Neural cell (in vitro differentiated cells): Measurements from ENCODE around the gene IL17RD. TPM values are rescaled to one million over a fixed set of nuclear protein-coding genes. Genes with fewer than 3 reads are reported as not detected.

Experiments used
- H2AFZ ChIP-seq: fragments of 200-600, 300-800 bp; sonication (generic), shearing (Covaris generic); 2 replicates; pipeline ENCODE4 v1.6.0; 2014; ENCODE audit warnings: low read depth, mild to moderate bottlenecking, antibody characterized with exemption, low read length, moderate library complexity
- H3F3A ChIP-seq: fragments of 200-600 bp; shearing (Covaris generic); 2 replicates; pipeline ENCODE4 v1.6.1; 2016; ENCODE audit warnings: mild to moderate bottlenecking, moderate library complexity, mixed read lengths, antibody characterized with exemption, low read length; ENCODE audit not compliant: insufficient read depth, poor library complexity, severe bottlenecking
- H3K27ac ChIP-seq: fragments of 200-600, 300-800 bp; sonication (generic), shearing (Covaris generic); 2 replicates; pipeline ENCODE4 v1.5.1; 2014; ENCODE audit warnings: mild to moderate bottlenecking, low read length, moderate library complexity
- H3K27me3 ChIP-seq: fragments of 300-800, 200-600 bp; sonication (generic), shearing (Covaris generic); 2 replicates; pipeline ENCODE4 v1.6.0; 2014; ENCODE audit warnings: mild to moderate bottlenecking, low read depth, low read length, moderate library complexity; ENCODE audit not compliant: insufficient read depth
- H3K36me3 ChIP-seq: fragments of 300-800, 200-600 bp; sonication (generic), shearing (Covaris generic); 2 replicates; pipeline ENCODE4 v1.5.1; 2014; ENCODE audit warnings: mild to moderate bottlenecking, antibody characterized with exemption, low read length, moderate library complexity; ENCODE audit not compliant: insufficient read depth
- H3K4me2 ChIP-seq: fragments of 300-800, 200-600 bp; sonication (generic), shearing (Covaris generic); 2 replicates; pipeline ENCODE4 v1.6.0; 2014; ENCODE audit warnings: mild to moderate bottlenecking, low read length
- H3K4me3 ChIP-seq: fragments of 300-800, 200-600 bp; sonication (generic), shearing (Covaris generic); 2 replicates; pipeline ENCODE4 v1.5.1; 2014; ENCODE audit warnings: mild to moderate bottlenecking, low read length, moderate library complexity
- H3K79me2 ChIP-seq: fragments of 200-600 bp; shearing (Covaris generic); replicated peaks from 2 replicates; pipeline ENCODE4 v1.6.0; 2014; ENCODE audit warnings: mild to moderate bottlenecking, low read length, moderate library complexity; ENCODE audit not compliant: insufficient read depth
- H3K9ac ChIP-seq: fragments of 300-800, 200-600 bp; sonication (generic), shearing (Covaris generic); 2 replicates; pipeline ENCODE4 v1.6.1; 2016; ENCODE audit warnings: mild to moderate bottlenecking, low read length, mixed read lengths
- H3K9me2 ChIP-seq: fragments of 200-600 bp; shearing (Covaris generic); 2 replicates; pipeline ENCODE4 v1.6.1; 2016; ENCODE audit warnings: mild to moderate bottlenecking, low read length, mixed read lengths; ENCODE audit not compliant: insufficient read depth
- H3K9me3 ChIP-seq: fragments of 200-600, 300-800 bp; sonication (generic), shearing (Covaris generic); 2 replicates; pipeline ENCODE4 v1.6.1; 2016; ENCODE audit warnings: mild to moderate bottlenecking, mixed run types, low read length, moderate library complexity, mixed read lengths
- H4K20me1 ChIP-seq: fragments of 200-600 bp; shearing (Covaris generic); 2 replicates; pipeline ENCODE4 v1.6.1; 2016; ENCODE audit warnings: mild to moderate bottlenecking, mixed run types; ENCODE audit not compliant: insufficient read depth
- MXI1 ChIP-seq: fragments of 450-650 bp; conservative IDR thresholded peaks from 2 replicates; pipeline ENCODE4 v1.6.1; 2014; ENCODE audit warnings: antibody characterized with exemption, mild to moderate bottlenecking; ENCODE audit not compliant: poor library complexity, severe bottlenecking
- POLR2AphosphoS5 ChIP-seq: IDR thresholded peaks from 2 replicates; pipeline ENCODE4 v1.6.1; 2012
- RAD21 ChIP-seq: fragments of 450-650 bp; conservative IDR thresholded peaks from 2 replicates; pipeline ENCODE4 v1.6.1; 2014; ENCODE audit warnings: antibody characterized with exemption, mild to moderate bottlenecking, moderate library complexity
- SMC3 ChIP-seq: fragments of 450-650 bp; conservative IDR thresholded peaks from 2 replicates; pipeline ENCODE4 v1.6.1; 2014; ENCODE audit warnings: antibody characterized with exemption, mild to moderate bottlenecking, moderate library complexity; ENCODE audit not compliant: poor library complexity
- polyA plus RNA-seq: library from polyadenylated mRNA; depleted of rRNA; stranded (reverse); fragments of >200 nt; gene quantifications from 2 replicates; pipeline ENCODE4 v1.2.3, GENCODE V29; 2014
- TF ChIP-seq, protein P1 (sequence below): fragments of 450-650 bp; IDR thresholded peaks from 2 replicates; pipeline ENCODE4 v1.5.1; 2014; ENCODE audit warnings: antibody characterized with exemption, mild to moderate bottlenecking, moderate library complexity; ENCODE audit not compliant: poor library complexity, severe bottlenecking
- TF ChIP-seq, protein P2 (sequence below): IDR thresholded peaks from 2 replicates; pipeline ENCODE4 v1.6.1; 2012; ENCODE audit warnings: borderline replicate concordance

The IL17RD gene
- polyA plus RNA-seq, 1 donor from 2014 or later: 14.8 TPM

GRCh38 chr3:57093971-57094535, 71.1 kb downstream of the IL17RD start:
- Histone ChIP-seq H3K4me2 (no peak overlapping the region), H3K27me3 (no peaks in the 10 kb centered on the region), H2AFZ (no peak overlapping the region), H3K79me2 (no peaks in the 10 kb centered on the region), H3K4me3 (no peak overlapping the region), H4K20me1 (no peaks in the 10 kb centered on the region), H3K9me2 (no peaks in the 10 kb centered on the region), H3K9me3 (no peaks in the 10 kb centered on the region), H3F3A (no peaks in the 10 kb centered on the region), H3K36me3 (no peaks in the 10 kb centered on the region), H3K27ac (no peak overlapping the region), H3K9ac (no peak overlapping the region)
- no peak for TF ChIP-seq POLR2AphosphoS5
- TF ChIP-seq, protein P1, sequence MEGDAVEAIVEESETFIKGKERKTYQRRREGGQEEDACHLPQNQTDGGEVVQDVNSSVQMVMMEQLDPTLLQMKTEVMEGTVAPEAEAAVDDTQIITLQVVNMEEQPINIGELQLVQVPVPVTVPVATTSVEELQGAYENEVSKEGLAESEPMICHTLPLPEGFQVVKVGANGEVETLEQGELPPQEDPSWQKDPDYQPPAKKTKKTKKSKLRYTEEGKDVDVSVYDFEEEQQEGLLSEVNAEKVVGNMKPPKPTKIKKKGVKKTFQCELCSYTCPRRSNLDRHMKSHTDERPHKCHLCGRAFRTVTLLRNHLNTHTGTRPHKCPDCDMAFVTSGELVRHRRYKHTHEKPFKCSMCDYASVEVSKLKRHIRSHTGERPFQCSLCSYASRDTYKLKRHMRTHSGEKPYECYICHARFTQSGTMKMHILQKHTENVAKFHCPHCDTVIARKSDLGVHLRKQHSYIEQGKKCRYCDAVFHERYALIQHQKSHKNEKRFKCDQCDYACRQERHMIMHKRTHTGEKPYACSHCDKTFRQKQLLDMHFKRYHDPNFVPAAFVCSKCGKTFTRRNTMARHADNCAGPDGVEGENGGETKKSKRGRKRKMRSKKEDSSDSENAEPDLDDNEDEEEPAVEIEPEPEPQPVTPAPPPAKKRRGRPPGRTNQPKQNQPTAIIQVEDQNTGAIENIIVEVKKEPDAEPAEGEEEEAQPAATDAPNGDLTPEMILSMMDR: no peak
- TF ChIP-seq MXI1: no peak
- TF ChIP-seq, protein P2, sequence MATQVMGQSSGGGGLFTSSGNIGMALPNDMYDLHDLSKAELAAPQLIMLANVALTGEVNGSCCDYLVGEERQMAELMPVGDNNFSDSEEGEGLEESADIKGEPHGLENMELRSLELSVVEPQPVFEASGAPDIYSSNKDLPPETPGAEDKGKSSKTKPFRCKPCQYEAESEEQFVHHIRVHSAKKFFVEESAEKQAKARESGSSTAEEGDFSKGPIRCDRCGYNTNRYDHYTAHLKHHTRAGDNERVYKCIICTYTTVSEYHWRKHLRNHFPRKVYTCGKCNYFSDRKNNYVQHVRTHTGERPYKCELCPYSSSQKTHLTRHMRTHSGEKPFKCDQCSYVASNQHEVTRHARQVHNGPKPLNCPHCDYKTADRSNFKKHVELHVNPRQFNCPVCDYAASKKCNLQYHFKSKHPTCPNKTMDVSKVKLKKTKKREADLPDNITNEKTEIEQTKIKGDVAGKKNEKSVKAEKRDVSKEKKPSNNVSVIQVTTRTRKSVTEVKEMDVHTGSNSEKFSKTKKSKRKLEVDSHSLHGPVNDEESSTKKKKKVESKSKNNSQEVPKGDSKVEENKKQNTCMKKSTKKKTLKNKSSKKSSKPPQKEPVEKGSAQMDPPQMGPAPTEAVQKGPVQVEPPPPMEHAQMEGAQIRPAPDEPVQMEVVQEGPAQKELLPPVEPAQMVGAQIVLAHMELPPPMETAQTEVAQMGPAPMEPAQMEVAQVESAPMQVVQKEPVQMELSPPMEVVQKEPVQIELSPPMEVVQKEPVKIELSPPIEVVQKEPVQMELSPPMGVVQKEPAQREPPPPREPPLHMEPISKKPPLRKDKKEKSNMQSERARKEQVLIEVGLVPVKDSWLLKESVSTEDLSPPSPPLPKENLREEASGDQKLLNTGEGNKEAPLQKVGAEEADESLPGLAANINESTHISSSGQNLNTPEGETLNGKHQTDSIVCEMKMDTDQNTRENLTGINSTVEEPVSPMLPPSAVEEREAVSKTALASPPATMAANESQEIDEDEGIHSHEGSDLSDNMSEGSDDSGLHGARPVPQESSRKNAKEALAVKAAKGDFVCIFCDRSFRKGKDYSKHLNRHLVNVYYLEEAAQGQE: no peak
- TF ChIP-seq SMC3: no peak
- no peak for TF ChIP-seq RAD21

GRCh38 chr3:57093489-57093888, 71.7 kb downstream of the IL17RD start:
- H3K27me3 ChIP-seq: no peaks in the 10 kb centered on the region
- TF ChIP-seq, protein P1: no peak
- no peak for TF ChIP-seq RAD21
- TF ChIP-seq, protein P2: no peak
- H3K4me3 ChIP-seq: no peak overlapping the region
- H2AFZ ChIP-seq: no peak overlapping the region
- H4K20me1 ChIP-seq: no peaks in the 10 kb centered on the region
- H3K9me2 ChIP-seq: no peaks in the 10 kb centered on the region
- no peak overlapping the region for H3K27ac ChIP-seq
- H3K9ac ChIP-seq: no peak overlapping the region
- H3F3A ChIP-seq: no peaks in the 10 kb centered on the region
- no peaks in the 10 kb centered on the region for H3K36me3 ChIP-seq
- no peaks in the 10 kb centered on the region for H3K79me2 ChIP-seq
- no peak overlapping the region for H3K4me2 ChIP-seq
- no peaks in the 10 kb centered on the region for H3K9me3 ChIP-seq
